Activated CD8-positive, alpha-beta memory T cell treated with anti-CD3 and anti-CD28 coated beads, Interleukin-2, amount 10 ng/mL, durations not matched to agents 7 days and 5 days (primary cell): Measurements from ENCODE around the gene CAPN10. TPM values are rescaled to one million over a fixed set of nuclear protein-coding genes. Genes with fewer than 3 reads are reported as not detected.

ENCODE experiments used
- ATAC-seq: fragments of 150-1000 bp; cut with Tn5 transposase; one replicate; pipeline ENCODE4 v1.10.0; 2021; ENCODE audit warnings: moderate library complexity
- CTCF ChIA-PET: fragments of 350-600 bp; sonication (Branson Sonifier 250); formaldehyde crosslinking; loops from one replicate; lab custom pipeline; 2021; ENCODE audit warnings: antibody characterized with exemption; lab: Charles Lee
- DNase-seq: peaks from one replicate; pipeline ENCODE4 v3.0.0-alpha.2; 2020
- H3K27ac Mint-ChIP-seq: one replicate; pipeline ENCODE4 v1.8.0; 2021; ENCODE audit warnings: mild to moderate bottlenecking, mixed read lengths
- H3K27me3 Mint-ChIP-seq: one replicate; pipeline ENCODE4 v1.8.0; 2021; ENCODE audit warnings: mixed read lengths
- H3K36me3 Mint-ChIP-seq: one replicate; pipeline ENCODE4 v1.8.0; 2021; ENCODE audit warnings: mild to moderate bottlenecking, mixed read lengths
- H3K4me1 Mint-ChIP-seq: one replicate; pipeline ENCODE4 v1.8.0; 2021; ENCODE audit warnings: mixed read lengths
- H3K4me3 Mint-ChIP-seq: one replicate; pipeline ENCODE4 v1.8.0; 2021; ENCODE audit warnings: mild to moderate bottlenecking, moderate library complexity, mixed read lengths
- H3K9me3 Mint-ChIP-seq: one replicate; pipeline ENCODE4 v1.8.0; 2022; ENCODE audit warnings: low read depth, mixed read lengths
- total RNA-seq, 2 experiments: library from RNA; stranded (reverse); gene quantifications; one replicate each; pipeline ENCODE4 v1.2.3, GENCODE V29; 2021

CAPN10 gene
- total RNA-seq, 2 experiments from 2014 or later: 54.0 to 75.8 TPM

DNA sequence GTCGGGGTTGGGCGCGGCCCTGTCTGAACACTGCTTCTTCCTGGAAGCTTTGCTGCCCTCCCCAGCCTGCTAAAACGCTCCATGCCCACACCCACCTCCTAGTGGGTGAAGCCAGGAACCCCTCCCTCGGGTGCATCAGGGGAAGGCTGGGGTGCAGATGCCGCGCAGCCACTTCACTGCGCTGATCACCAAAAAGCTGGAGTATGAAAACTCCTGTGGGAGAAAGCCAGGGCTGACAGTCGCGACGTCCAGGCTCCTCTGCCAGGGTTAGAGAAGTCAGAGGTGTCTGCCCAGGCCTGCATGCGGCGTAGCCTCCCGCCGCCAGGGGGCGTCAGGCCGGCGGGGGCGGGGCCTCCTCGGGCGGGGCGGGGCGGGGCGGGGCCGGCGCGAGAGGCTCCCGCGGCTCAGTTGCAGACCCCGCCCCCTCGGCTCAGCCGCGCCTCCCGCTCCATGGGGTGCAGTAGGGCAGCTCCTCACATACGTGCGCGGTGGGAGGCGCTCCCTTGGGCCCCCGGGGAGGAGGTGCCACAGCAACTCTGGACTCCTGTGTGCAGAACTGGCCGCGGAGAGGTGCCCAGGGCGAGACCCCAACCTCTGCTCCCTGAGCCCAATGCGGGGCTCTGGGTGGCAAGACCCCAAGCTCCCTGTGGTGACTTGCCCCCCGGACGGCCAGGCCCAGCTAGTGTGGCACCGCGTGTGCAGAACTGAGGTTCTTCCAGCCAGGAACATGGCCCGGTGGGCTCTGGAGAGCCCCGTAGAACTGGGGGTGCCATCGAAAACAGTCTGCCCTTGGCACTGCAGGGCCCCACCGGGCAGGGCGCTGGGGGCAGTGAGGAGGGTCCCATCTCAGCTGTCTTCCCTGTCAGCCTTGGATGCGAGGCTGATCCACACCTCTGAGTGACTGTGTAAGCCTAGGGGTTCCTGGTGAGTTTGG lies 20.1 kb upstream of the CAPN10 start:
- Mint-ChIP-seq H3K36me3 (peaks cover 38% of the 10 kb centered on the region), H3K9me3 (no peaks in the 10 kb centered on the region), H3K4me3 (peak overlapping the region; percentile 91), H3K27ac (peak overlapping the region; percentile 97), H3K27me3 (no peaks in the 10 kb centered on the region), H3K4me1 (peaks cover 76% of the 10 kb centered on the region)
- ATAC-seq: peak; percentile 69
- peak; percentile 98 for DNase-seq
- CTCF ChIA-PET: interaction anchor here (0.7 to 8.2 kb wide), 17 partner anchors 8 to 272 kb away, joined by 3 to 99 read pairs (median 9); partner anchors contain the start of genes CAPN10 and GPR35

DNA sequence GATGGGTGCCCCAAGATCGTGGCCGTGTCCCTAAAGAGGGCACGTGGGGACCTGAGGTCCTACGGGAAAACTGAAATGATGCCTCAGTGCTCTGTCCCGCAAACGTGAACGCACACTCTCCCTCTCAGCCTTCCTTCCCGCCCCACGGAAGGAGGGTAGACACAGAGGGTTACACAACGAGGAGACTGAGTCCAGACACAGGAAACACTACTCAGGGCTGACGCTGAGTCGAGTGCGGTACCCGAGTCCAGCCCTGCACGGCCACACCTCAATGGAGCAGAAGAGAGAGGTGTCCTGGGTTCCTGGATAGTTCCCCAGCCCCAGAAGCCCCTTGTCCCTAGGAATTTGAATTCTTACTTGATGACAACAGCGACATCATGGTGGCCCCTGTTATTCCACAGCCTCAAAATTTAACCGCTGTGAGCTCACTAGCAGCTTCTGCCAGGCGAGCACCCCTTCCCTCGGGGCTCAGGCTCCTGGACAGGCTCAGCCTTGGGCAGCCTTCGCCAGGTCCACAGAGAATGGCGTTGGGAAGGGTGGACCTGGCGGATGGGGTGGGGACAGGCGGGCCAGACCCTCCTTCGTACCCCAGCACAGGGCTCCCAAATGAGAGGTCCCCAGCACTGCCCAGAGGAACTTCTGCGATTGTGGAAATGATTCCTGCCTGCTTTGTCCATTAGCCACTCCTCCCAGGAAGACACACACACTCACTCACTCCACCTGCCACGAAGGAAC lies 19.2 kb upstream of the CAPN10 start:
- Mint-ChIP-seq H3K4me1 (peaks cover 69% of the 10 kb centered on the region), H3K27ac (peak overlapping the region; percentile 87), H3K27me3 (no peaks in the 10 kb centered on the region), H3K36me3 (peaks cover 33% of the 10 kb centered on the region), H3K4me3 (peak overlapping the region; percentile 91), H3K9me3 (no peaks in the 10 kb centered on the region)
- ATAC-seq: no peak
- DNase-seq: peak; percentile 63
- CTCF ChIA-PET: interaction anchor here (1.3 to 8.2 kb wide), 13 partner anchors 9 to 272 kb away, joined by 3 to 99 read pairs (median 12); partner anchors contain the start of genes CAPN10 and GPR35

DNA sequence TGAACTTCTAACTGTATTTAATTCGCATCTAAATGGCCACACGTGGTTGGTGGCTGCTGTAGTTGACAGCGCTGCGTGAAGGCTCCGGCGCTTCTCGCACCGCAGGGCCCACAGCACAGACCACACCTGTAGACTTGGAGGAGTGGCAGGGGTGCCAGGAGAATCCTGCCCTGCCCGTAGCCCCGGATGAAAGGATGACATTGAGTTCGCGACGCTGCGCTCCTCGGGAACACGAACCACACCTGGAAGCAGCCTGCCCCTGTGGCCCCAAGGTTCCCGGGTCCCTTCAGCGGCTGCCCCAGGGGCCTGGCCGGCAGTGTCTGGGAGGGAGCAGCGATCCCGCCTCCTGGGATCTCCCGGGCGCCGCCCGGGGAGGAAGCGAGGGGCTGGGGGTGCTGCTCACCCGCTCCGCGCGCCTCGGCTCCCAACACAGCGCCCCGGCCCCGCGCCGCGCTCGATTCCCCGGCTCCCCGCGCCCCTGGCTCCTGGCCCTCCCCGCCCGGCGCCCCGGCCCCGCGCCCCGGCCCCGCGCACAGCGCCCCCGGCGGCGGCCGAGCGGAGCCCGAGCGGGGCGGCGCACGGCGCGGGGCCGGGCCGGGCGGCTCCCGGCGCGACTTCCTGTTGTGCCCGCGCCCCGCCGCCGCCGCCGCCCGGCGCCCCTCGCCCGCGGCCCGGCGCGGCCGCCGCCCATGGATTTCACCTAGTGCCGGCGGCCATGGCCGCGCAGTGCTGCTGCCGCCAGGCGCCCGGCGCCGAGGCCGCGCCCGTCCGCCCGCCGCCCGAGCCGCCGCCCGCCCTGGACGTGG lies 18.5 kb upstream of the CAPN10 start, which contains the start of gene RNPEPL1:
Gene RNPEPL1 (plus strand): TSS at position 613 of the 806 bp plus-strand sequence. CDS start 103 bp downstream, at position 716.
- no peaks in the 10 kb centered on the region for H3K27me3 Mint-ChIP-seq
- H3K4me3 Mint-ChIP-seq: peak within 1 kb of the TSS; percentile 91
- H3K27ac Mint-ChIP-seq: peak within 1 kb of the TSS; percentile 87
- peaks cover 25% of the 10 kb centered on the region for H3K36me3 Mint-ChIP-seq
- CTCF ChIA-PET: interaction anchor here (2.0 to 8.2 kb wide), 5 partner anchors 12 to 54 kb away, joined by 9 to 99 read pairs (median 37); partner anchors contain the start of gene CAPN10
- ATAC-seq (peak; percentile 29), DNase-seq (peak; percentile 74)
- peaks cover 63% of the 10 kb centered on the region for H3K4me1 Mint-ChIP-seq
- no peaks in the 10 kb centered on the region for H3K9me3 Mint-ChIP-seq

DNA sequence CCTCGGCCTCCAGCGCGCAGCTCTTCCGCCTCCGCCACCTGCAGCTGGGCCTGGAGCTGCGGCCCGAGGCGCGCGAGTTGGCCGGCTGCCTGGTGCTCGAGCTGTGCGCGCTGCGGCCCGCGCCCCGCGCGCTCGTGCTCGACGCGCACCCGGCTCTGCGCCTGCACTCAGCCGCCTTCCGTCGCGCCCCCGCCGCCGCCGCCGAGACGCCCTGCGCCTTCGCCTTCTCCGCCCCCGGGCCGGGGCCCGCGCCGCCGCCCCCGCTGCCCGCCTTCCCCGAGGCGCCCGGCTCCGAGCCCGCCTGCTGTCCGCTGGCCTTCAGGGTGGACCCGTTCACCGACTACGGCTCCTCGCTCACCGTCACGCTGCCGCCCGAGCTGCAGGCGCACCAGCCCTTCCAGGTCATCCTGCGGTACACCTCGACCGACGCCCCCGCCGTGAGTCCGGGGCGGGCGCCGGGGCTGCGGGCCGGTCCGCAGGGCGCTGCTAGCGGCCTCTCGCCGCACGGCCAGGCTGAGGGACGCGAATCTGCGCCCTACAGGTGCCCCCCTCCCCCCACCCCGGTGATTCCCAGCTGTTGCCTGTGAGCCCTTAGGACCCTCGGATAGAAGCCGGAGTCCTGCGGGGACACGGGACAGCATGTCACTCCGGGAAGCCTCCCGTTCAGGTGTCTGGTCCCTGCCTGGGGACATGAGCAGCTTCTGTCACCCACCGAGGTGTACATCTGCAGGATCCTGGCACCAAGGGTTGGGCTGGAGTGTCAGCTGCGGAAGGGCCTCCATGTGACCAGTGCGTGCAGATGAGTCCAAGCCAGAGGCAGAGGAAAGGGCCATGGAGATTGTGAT lies 17.6 kb upstream of the CAPN10 start:
- peaks cover 55% of the 10 kb centered on the region for H3K4me1 Mint-ChIP-seq
- no peaks in the 10 kb centered on the region for H3K27me3 Mint-ChIP-seq
- no peaks in the 10 kb centered on the region for H3K9me3 Mint-ChIP-seq
- peaks cover 17% of the 10 kb centered on the region for H3K36me3 Mint-ChIP-seq
- peak overlapping the region; percentile 90 for H3K4me3 Mint-ChIP-seq
- ATAC-seq (peak; percentile 3), DNase-seq (peak; percentile 58)
- CTCF ChIA-PET: interaction anchor here (2.0 to 8.2 kb wide), 2 partner anchors 11 to 18 kb away, joined by 9 to 99 read pairs; partner anchors contain the start of gene CAPN10
- H3K27ac Mint-ChIP-seq: peak overlapping the region; percentile 84

DNA sequence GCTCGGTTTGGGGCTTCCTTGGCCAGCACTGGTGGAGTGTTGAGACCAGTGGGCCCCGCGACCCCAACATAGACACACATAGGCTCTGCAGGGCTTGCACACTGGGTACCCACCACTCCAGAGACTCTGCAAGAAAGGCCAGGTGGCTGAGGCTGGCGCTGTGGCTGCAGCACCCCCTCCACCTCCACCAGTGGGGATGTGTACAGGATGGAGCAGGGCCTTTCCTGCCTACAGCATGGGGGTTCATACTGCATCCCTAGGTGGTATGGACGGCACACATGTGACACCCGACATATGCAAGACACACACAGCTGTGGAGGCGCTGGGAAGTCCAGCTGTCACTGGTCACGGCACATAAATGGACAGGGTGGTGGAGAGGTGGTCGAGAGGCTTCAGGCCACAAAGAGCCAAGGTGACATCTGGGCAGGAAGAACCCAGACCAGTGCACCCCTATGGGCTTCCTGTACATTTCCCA lies 17.0 kb upstream of the CAPN10 start:
- Mint-ChIP-seq H3K9me3 (no peaks in the 10 kb centered on the region), H3K36me3 (peaks cover 11% of the 10 kb centered on the region), H3K4me3 (peak overlapping the region; percentile 90), H3K27me3 (no peaks in the 10 kb centered on the region), H3K4me1 (peaks cover 48% of the 10 kb centered on the region), H3K27ac (peak overlapping the region; percentile 72)
- CTCF ChIA-PET: interaction anchor here (2.0 to 8.2 kb wide), 2 partner anchors 10 to 17 kb away, joined by 9 to 99 read pairs; partner anchors contain the start of gene CAPN10
- ATAC-seq (no peak), DNase-seq (no peak)

DNA sequence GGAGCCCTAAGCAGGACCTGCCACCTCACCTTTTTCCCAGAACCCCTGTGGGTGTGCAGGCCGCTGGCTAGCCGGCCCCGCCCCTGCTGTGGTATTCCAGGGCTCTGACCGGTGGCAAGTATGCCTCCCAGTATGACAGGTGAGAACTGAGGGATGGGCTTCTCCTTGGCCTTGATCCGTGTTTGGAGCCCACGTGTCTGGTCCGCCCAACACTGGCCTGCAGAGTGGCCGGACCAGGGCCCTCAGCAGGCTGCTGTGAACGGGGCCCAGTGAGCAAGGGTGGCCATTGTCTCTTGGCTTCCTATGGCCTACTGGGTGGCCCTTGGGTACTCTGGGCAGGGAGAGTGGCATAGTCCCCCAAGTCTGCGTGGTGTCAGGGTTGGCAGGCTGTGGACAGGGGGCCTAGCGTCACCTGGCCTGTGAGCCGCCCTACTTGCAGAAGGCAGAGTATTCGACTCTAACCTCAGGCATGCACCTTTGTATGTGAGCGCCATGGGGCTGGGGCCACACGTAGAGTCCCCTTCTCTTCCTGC lies 16.5 kb upstream of the CAPN10 start:
- Mint-ChIP-seq H3K27me3 (no peaks in the 10 kb centered on the region), H3K4me3 (peak overlapping the region; percentile 90), H3K27ac (peak overlapping the region; percentile 72), H3K36me3 (peaks cover 8% of the 10 kb centered on the region), H3K4me1 (peaks cover 43% of the 10 kb centered on the region), H3K9me3 (no peaks in the 10 kb centered on the region)
- CTCF ChIA-PET: interaction anchor here (2.0 to 8.2 kb wide), 2 partner anchors 10 to 17 kb away, joined by 9 to 99 read pairs; partner anchors contain the start of gene CAPN10
- DNase-seq (no peak), ATAC-seq (no peak)

DNA sequence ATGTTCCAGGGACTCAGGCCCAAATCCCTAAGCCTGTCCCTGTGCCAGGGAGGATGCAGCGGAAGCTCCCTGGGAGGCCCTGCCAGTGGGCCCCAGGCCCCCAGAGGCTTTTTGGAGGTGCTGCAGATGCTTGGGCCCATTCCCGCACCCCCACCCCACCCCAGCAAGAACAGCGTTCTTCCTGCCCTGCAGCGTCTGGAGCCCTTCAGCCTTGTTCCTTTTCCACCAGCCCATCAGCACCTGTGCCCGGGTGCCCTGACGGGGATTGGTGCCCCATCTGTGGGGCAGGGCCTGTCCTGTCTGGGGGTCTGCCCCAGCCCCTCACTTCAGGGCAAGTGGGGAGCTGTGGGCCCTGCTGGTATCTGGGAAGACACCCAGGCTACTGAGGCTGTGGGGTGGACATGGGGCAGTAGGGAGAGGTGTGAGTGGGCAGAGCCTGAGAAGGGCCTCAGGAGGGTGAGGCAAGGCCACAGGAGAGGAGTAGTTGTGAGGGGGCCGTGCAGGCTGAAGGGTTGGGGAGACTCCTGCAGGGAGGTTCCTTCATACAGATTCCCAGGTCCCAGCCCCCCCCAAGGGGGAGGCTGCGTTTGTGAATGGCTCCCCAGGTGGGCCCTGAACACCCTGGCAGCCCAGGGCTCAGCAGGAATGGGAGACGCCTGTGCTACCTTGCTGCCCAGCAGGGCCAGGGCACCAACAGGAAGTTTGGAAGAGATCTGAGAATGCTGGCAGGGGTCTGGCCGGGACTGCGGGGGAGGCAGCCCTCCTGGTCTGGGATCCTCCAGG lies 15.8 kb upstream of the CAPN10 start:
- Mint-ChIP-seq H3K36me3 (peaks cover 4% of the 10 kb centered on the region), H3K27ac (peak overlapping the region; percentile 7), H3K4me3 (peak overlapping the region; percentile 90), H3K9me3 (no peaks in the 10 kb centered on the region), H3K4me1 (peaks cover 36% of the 10 kb centered on the region), H3K27me3 (no peaks in the 10 kb centered on the region)
- no peak for DNase-seq
- CTCF ChIA-PET: interaction anchor here (1.2 to 8.2 kb wide), 3 partner anchors 9 to 57 kb away, joined by 3 to 99 read pairs (median 4); no protein-coding TSS in a partner anchor
- ATAC-seq: no peak

DNA sequence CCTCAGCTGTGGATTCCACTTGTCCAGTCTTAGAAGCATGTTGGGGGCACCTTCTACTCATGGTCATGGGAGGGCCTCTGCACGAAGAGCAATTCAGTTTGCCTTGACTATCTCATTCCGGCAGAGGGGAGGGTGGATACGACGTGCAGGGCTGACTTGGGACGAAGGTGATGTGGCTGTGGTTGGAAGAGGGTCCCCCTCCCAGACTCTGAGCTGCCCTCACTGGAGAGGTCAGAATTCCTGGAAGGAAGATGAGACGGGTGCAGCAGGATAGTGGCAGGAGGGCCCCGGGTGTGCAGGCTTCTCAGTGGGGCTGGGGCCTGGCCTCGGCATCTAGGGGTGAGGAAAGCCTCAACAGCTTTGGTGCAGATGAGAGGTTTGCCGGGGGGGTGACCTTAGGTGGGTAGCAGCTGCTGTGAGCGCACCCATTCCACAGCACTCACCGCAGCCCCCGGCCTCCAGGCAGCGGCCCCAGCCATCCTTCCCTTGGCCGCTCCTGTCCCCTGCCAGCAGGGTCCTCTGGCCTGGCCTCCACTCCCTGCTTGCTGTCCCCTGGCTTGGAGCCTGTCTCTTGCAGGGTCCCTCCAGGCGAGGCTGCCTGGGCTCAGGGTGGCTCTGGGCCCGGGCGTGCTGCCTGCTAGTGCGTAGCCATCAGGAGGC lies 15.1 kb upstream of the CAPN10 start:
- no peaks in the 10 kb centered on the region for H3K27me3 Mint-ChIP-seq
- CTCF ChIA-PET: interaction anchor here (1.2 to 1.7 kb wide), 3 partner anchors 11 to 57 kb away, joined by 3 to 4 read pairs (median 4); partner anchors contain the start of gene CAPN10
- no peak overlapping the region for H3K27ac Mint-ChIP-seq
- H3K4me1 Mint-ChIP-seq: peaks cover 32% of the 10 kb centered on the region
- ATAC-seq (no peak), DNase-seq (no peak)
- H3K9me3 Mint-ChIP-seq: no peaks in the 10 kb centered on the region
- H3K4me3 Mint-ChIP-seq: no peak overlapping the region
- H3K36me3 Mint-ChIP-seq: peaks cover 7% of the 10 kb centered on the region

DNA sequence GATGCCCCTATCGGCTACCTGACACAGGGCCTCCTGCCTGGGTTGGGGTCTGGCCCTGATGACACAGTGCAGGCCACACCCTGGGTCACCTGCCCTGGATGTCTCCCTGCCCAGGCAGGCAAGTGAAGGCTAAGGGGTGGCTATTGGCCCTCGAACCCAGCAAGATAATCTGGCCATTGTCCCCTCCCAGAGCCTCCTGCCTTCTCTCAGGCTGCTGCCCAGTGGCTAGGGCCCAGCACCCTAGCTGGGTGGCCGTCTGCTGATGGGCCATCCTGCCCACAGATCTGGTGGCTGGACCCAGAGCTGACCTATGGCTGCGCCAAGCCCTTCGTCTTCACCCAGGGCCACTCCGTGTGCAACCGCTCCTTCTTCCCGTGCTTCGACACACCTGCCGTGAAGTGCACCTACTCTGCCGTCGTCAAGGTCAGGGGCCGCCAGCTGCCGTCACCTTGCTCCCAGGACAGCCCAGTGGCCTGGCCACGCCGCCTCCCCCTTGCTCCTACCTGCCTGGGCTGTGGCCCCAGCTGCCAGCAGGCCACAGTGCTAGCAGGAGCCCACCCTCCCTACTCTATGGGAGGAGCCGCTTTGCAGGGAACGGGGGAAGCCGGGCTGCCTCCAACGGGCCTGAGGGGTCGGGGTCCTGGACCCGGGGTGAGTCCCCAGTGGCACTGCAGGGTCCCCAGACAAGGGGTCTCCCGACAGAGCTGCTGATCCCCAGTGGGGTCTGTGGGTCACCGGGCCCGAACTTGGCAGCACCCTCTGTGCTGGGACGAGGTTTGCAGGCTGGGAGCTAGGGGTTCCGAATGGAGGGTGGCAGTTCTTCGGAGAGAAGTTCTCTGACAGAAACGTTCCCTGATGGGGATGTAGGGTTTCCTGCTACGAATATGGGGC lies 14.1 kb upstream of the CAPN10 start:
- Mint-ChIP-seq H3K27ac (no peak overlapping the region), H3K4me1 (peaks cover 29% of the 10 kb centered on the region)
- CTCF ChIA-PET: interaction anchor here (1.6 to 1.7 kb wide), 2 partner anchors 12 to 14 kb away, joined by 4 read pairs; partner anchors contain the start of gene CAPN10

More for the DNA sequence above, 14.1 kb upstream of the CAPN10 start:
- Mint-ChIP-seq H3K9me3 (no peaks in the 10 kb centered on the region), H3K36me3 (peaks cover 7% of the 10 kb centered on the region), H3K27me3 (no peaks in the 10 kb centered on the region), H3K4me3 (no peak overlapping the region)
- no peak for DNase-seq
- no peak for ATAC-seq
